22Rv1 (cell line): ENCODE results near the gene MARK1.

Experiments
- CTCF ChIP-seq: fragments of 450-650 bp; IDR thresholded peaks from 2 replicates; pipeline ENCODE4 v1.5.1; 2017; ENCODE audit warnings: mild to moderate bottlenecking
- ZFX ChIP-seq: fragments of 450-650 bp; IDR thresholded peaks from 2 replicates; pipeline ENCODE4 v1.6.1; 2017; ENCODE audit warnings: antibody characterized with exemption, borderline replicate concordance

- TF ChIP-seq CTCF, result no peak
- TF ChIP-seq ZFX, result no peak
Measured at GRCh38 chr1:220565670-220566069, 37.7 kb downstream of the MARK1 start.
